GM18520 (cell line): ENCODE data around the gene FTH1.
"Not testable (repeated sequence)": the region's sequence is repeated elsewhere in the genome, so short reads cannot be mapped to it uniquely, and the experiment has no call there.

Experiments used
- ATAC-seq: cut with Tn5 transposase; IDR thresholded peaks from one replicate; pipeline ENCODE4 v1.9.1; 2021; ENCODE audit not compliant: unreplicated experiment

FTH1 gene

GRCh38 chr11:61978703-61979661, 11.5 kb upstream of the FTH1 start:
- no peak for ATAC-seq

DNA sequence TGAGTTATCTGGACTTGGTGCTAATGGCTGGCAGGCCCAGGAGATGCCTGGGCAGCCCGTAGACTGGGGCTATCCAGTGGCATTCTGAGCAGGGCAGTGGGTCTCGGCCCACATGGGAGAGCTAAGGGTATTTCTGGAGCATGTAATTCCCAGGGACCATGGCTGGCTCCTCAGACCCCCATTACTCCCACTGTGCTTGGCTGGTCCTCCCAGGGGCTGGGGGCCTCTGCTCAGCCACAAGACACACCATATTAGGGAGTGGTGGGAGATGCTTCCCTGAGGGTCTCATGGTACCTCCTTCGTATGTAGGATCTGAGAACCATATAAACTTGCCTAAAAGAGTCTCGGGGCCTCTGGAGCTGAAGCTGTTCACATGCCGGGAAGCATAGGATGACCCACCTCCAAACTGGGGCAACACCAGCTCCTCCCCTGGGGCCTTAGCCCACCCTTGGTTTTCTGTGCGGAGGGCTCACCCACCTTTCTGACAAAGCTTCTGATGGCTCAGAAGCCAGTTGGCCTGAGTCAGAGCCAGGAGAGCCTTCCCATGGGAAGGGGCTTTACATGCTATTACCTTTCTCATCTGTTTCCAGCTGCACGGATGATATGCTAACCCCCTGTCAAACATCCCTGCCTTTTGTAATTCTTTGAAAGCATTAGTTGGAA, 9.5 kb upstream of the FTH1 start:
- ATAC-seq: no peak

GRCh38 chr11:61976420-61976800, 9.0 kb upstream of the FTH1 start:
- no peak for ATAC-seq

DNA sequence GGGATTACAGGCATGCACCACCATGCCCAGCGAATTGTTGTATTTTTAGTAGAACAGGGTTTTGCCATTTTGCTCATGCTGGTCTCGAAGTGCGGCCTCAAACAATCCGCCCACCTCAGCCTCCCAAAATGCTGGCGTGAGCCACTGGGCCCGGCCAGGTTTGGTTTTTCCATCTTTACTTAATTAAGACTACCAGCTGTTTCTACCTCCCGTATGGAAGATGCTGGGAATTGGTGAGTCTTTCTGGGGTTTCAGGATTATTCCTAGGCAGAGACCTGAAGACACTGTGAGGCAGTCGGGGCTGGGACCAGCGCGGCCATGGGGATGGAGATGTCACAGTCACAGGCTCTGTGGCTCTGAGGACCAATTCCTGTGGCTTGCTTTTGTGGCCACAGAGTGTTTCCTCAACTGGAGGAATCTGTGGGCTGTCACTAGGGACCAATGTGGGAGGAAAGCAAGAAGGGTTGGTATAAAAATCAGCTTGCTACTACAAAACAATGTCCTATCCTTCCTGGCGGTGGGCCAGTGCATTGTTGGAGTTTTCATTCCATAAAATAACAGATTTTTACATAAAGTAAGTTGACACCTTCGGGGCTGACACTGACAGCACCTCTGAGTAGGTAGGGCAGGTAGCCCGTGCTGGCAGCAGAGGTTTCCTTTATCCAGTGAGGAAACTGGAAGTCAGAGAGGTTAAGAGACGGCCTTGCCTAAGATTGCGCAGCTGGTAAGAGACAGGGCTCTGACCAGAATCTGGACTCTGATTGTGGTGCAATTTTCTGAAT, 8.4 kb upstream of the FTH1 start:
- ATAC-seq: no peak

DNA sequence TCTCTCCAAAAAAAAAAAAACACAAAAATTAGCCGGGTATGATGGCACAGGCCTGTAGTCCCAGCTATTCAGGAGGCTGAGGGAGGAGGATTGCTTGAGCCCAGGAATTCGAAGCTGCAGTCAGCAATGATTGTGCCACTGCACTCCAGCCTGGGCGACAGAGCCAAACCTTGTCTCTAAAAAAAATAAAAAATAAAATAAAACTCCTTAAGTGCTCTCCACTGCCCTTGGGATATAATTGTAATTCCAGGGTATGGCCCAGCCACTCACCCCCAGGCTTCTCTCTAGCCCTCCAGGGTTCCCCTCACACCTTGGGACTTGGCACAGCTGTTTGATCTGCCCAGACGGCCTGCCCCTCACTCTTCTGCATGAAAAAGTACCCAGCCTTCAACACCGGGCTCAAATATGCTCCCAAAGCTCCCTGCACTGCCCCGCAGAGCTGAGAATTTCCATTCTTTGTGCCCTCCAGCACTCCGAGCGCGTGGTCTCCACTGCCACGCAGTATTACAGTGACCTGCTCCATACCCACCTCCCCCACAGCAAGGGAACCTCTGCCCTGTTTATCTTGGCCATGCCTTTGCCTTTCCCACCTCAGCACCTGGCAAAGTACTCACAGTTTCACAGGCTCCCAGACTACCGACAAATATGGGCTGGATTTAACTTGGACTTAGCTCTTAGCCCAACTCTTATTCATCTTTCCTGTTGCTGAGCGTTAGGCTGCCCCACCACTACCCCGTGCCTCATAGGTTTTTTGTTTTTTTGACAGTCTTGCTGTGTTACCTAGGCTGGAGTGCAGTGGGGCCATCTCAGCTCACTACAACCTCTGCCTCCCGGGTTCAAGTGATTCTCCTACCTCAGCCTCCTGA, 7.6 kb upstream of the FTH1 start:
- ATAC-seq: no peak

- no peak for ATAC-seq
Measured at GRCh38 chr11:61973476-61974162, 6.2 kb upstream of the FTH1 start.

GRCh38 chr11:61972672-61973475, 5.4 kb upstream of the FTH1 start:
- no peak for ATAC-seq

GRCh38 chr11:61972112-61972671, 4.8 kb upstream of the FTH1 start:
- no peak for ATAC-seq

- ATAC-seq: no peak
Measured at GRCh38 chr11:61971248-61972111, 4.0 kb upstream of the FTH1 start.

DNA sequence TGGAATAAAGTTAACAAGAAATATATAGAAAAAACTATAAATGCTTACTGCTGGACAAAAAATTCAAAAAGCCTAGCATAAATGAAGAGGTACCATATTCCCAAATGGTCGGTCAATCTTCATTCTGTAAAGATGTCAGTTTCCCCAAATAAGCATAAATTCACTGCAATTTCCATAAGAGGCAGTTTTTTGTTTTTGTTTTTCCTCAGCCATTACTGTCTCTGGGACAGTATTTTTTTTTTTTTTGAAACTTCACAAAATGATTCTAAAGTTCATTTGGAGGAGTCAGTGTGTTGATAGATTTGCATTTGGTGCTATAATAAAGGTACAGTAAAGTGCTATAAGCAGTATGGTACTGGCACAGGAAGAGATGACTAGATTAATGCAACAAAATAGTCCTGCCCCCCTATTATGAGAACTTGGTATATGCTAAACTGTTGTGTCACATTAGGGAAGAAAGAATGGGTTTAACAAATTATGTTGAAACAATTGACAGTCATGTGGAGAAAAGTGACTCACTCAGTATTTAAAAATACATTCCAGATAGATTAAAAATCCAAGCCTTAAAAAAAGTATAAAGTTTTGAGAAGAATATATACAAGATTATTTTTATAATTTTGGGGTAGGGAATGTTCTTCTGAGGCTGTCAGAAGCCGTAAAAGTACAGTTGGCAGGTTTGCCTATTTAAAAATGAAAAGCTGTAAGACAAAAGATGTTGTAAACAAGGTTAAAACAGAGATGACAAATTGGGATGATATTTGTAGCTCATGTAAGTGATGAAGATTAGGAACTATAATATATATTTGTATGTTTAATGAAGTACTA, 2.6 kb upstream of the FTH1 start:
- no peak for ATAC-seq

- ATAC-seq: no peak
Measured at GRCh38 chr11:61969391-61969758, 1.9 kb upstream of the FTH1 start.

DNA sequence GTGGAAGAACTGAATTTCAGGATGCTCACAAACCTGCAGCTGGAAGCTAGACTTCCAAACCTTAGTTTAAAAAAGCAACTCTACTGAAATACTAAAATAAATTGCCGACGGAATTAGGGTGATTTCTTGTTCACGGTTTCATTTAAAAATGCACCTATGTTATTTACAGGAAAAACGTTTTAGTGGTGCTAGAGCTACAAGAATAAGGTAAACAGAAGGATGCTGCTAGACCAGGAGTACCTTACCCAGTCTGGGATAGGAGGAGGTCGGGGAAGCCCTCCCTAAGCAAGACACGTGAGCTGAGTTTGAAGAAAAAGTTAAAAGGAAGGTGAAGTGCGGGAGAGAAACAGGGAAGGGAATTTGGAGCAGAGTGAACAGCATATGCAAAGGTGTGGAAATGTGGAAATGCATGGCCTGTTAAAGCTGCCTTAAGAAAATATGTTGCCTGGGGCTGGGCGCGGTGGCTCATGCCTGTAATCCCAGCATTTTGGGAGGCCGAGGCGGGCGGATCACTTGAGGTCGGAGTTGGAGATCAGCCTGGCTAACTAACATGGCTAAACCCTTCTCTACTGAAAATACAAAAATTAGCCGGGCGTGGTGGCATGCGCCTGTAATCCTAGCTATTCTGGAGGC, 1.4 kb upstream of the FTH1 start:
- ATAC-seq: no peak

DNA sequence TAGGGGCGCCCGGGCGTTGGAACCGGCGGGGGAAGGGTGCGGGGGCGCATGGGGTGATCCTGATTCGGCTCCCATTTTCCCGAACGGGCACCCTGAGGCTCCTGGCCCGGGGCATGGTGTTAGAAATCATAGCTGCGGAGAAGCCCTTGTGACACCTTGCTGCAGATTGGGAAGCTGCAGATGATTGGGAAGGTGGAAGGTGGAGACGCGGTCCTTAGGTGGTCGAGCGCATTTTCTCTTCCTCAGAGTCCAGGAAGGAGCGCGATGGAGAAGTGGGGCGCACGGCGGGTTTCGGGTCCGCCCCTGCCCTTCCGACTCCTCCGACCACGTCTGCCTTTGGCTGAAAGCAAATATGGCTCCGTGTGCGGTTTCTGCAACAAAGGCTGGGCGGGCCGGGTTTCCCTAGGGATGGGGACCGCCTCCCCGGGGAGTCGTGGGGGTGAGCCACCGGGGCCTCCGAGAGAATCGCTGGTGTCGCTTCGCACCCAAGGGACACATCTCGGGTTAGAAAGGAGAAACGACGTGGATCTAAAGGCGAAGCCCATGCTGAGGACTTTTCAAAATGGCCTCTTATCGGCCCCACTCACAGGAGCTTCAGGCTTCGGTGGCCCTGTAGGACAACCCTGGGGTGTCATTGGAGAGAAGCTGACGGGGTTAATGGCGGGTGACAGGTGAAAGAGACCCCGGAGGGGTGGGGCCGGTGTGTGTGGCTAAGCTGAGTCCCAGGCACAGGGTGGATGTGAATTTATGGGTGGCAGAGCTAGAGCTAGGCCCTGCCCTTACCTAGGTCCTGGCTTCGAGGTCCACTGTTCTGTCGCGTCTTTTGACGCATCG, 707 bp upstream of the FTH1 start:
- no peak for ATAC-seq

- no peak for ATAC-seq
Measured at GRCh38 chr11:61966734-61967115, 709 bp downstream of the FTH1 start.

DNA sequence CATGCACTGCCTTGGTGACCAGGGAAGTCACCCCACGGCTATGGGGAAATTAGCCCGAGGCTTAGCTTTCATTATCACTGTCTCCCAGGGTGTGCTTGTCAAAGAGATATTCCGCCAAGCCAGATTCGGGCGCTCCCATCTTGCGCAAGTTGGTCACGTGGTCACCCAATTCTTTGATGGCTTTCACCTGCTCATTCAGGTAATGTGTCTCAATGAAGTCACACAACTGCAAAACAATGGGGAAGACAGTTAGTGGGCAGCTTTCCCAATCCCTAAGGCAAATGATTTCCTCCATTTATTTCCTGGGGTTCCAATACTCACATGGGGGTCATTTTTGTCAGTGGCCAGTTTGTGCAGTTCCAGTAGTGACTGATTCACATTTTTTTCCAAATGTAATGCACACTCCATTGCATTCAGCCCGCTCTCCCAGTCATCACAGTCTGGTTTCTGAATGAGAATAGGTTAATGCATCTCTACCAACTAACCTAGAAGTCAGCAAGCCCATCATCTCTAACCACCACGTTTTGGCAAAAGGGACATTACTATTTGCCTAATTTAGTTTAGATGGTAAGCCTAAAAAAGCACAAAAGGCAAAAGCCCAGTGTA, 2.7 kb downstream of the FTH1 start:
- ATAC-seq: not testable (repeated sequence)
